ENCODE measurements around the gene ZNF281.
"Not testable (repeated sequence)": the region's sequence is repeated elsewhere in the genome, so short reads cannot be mapped to it uniquely, and the experiment has no call there.

ZNF281 gene

DNA sequence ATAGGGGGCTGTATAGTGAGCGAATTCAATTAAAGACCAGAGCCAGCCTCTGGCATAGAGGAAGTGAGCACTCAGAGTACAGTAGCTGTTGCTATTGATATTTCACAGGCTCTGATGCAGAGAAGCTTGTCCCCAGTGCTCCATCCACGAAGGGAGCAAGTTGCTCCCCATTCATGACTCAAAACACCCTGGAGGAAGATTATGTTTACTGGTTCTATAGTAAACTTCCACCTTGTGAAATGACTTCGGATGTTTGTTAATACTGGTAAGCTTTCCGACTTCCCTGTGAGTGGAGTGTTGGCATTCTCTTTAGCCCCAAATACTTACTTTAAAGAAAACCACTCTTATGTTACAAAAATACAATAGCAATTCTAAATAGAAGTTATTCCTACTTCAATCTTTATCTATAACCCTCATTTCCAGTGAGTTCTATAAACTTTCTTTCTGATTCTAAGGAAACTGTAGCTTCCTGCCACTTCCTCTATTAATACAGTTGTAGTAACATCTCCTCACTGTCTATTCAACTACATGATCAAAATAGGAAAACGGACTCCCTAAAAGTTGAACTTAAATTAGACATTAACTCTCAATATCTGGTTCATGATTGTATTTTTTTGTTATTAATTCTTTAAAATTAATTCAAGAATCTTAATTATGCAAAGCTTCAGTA, 46.4 kb downstream of the ZNF281 start:
- no peak for DNase-seq

DNA sequence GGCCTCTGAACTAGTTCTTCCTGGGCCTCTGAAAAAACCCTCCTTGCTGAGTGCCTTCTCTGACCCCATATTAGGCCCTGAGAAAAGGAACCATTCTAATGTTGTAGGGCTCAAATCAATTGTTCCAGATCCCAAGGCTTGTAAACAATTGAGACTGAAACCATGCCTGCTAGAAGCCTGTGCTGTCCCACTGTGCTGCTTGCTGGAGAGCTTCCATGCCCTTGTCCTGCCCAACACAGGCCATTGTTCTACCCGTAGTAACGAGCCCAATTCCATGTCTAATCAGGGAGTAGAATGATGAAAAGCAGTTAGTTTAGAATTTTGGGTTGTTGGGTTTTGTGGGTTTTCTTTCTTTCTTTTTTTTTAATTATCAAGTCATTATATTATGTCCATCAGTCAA, 47.4 kb downstream of the ZNF281 start:
- no peak for DNase-seq

DNA sequence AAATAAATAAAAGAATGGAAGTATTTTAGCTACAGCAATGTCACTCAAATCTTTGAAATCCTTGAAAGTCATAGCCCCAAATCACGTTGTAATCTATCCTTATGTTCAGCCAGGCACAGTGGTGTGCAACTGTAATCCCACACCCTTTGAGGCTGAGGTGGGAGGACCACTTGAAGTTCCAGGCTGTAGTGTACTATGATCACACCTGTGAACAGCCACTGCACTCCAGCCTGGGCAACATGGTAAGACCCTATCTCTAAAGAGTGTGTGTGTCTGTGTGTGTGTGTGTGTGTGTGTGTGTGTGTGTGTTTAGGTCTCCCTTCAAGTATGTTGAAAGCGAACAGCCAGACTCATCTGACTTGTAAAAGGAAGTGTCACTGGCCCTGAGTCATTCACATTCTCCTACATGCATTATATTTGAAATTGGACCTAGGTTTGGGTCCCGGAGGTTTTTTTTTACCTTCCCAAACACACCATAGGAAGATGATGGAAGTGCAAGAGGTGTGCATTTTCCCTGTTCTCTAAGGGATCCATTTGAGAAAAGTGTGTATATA, 50.1 kb downstream of the ZNF281 start:
- no peak for DNase-seq

DNA sequence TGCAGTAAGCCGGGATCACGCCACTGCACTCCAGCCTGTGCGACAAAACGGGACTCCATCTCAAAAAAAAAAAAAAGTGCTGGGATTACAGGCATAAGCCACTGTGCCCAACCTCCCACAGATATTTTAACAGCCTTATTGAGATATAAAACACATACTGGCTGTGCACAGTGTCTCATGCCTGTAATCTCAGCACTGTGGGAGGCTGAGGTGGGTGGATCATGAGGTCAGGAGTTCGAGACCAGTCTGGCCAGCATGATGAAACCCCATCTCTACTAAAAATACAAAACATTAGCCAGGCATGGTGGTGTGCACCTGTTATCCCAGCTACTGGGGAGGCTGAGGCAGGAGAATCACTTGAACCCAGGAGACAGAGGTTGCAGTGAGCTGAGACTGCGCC, 51.9 kb downstream of the ZNF281 start:
- not testable (repeated sequence) for DNase-seq

DNA sequence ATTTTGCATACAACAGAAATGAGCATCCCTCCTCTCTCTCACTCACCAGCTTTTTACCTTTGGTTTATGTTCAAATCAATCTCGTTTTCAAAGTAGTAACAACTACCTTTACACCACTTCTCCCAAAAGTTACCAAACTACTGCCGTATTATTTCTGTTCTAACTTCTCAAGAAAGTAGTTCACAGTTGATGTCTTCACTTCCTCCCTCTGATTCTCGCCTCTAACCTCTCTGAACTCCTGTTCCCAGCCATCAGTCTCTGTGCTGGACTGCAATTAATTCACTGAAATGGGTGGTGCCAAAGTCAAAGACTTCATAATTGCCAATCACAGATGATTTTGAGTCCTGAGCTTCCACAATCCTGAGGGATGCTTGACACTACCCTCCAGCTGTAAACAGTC, 54.0 kb downstream of the ZNF281 start:
- no peak for DNase-seq
